ENCODE results near the gene TRAPPC2L. TPM values are rescaled to one million over a fixed set of nuclear protein-coding genes. Genes with fewer than 3 reads are reported as not detected.
A peak's percentile ranks its signal among the peaks of the same experiment; 100 is the strongest.

Gene TRAPPC2L
- total and polyA plus RNA-seq, 10 of the 15 experiments (the other 5 are each of a cell fraction or from before 2014, with no cell fraction given): 56.3 to 363 (median 118) TPM

- TF ChIP-seq NKRF (conservative IDR thresholded peaks at IDR 0.05) (0 out of 2 replicates have a peak, but pooled peaks have one; percentile 63), PKNOX1 (IDR thresholded peaks at IDR 0.05) (no peak), NFXL1 (IDR thresholded peaks at IDR 0.05; ENCODE audit: borderline replicate concordance) (no peak), NBN (IDR thresholded peaks at IDR 0.05) (peak; percentile 80), TAF1 (IDR thresholded peaks at IDR 0.05; ENCODE audit: borderline replicate concordance, low read depth, low read length) (peak; percentile 74; the same call in 1 of the 2 replicates), YY1 (IDR thresholded peaks at IDR 0.05; ENCODE audit: low read depth, low read length) (peak; percentile 94), POLR2AphosphoS5 (IDR thresholded peaks at IDR 0.05; ENCODE audit: low read length) (peak; percentile 89), TCF7 (IDR thresholded peaks at IDR 0.05; ENCODE audit: borderline replicate concordance) (no peak), ZNF592 (IDR thresholded peaks at IDR 0.05) (no peak), EED (IDR thresholded peaks at IDR 0.05; ENCODE audit: low read depth) (no peak), GABPA (IDR thresholded peaks at IDR 0.05; ENCODE audit: low read depth) (no peak), RELA (IDR thresholded peaks at IDR 0.05; ENCODE audit: borderline replicate concordance, partially characterized antibody) (peak; percentile 25), POLR2AphosphoS2 (IDR thresholded peaks at IDR 0.05; ENCODE audit: low read depth, low read length) (peak; percentile 63), BACH1 (IDR thresholded peaks at IDR 0.05; ENCODE audit: borderline replicate concordance) (peak; percentile 90), MYB (IDR thresholded peaks at IDR 0.05; ENCODE audit: borderline replicate concordance, low read depth, low read length) (no peak)
- TF ChIP-seq, protein P1, sequence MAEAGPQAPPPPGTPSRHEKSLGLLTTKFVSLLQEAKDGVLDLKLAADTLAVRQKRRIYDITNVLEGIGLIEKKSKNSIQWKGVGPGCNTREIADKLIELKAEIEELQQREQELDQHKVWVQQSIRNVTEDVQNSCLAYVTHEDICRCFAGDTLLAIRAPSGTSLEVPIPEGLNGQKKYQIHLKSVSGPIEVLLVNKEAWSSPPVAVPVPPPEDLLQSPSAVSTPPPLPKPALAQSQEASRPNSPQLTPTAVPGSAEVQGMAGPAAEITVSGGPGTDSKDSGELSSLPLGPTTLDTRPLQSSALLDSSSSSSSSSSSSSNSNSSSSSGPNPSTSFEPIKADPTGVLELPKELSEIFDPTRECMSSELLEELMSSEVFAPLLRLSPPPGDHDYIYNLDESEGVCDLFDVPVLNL (IDR thresholded peaks at IDR 0.05; ENCODE audit: low read depth, low read length): no peak
- TF ChIP-seq, protein P2, sequence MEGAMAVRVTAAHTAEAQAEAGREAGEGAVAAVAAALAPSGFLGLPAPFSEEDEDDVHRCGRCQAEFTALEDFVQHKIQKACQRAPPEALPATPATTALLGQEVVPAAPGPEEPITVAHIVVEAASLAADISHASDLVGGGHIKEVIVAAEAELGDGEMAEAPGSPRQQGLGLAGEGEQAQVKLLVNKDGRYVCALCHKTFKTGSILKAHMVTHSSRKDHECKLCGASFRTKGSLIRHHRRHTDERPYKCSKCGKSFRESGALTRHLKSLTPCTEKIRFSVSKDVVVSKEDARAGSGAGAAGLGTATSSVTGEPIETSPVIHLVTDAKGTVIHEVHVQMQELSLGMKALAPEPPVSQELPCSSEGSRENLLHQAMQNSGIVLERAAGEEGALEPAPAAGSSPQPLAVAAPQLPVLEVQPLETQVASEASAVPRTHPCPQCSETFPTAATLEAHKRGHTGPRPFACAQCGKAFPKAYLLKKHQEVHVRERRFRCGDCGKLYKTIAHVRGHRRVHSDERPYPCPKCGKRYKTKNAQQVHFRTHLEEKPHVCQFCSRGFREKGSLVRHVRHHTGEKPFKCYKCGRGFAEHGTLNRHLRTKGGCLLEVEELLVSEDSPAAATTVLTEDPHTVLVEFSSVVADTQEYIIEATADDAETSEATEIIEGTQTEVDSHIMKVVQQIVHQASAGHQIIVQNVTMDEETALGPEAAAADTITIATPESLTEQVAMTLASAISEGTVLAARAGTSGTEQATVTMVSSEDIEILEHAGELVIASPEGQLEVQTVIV (IDR thresholded peaks at IDR 0.05; ENCODE audit: borderline replicate concordance, partially characterized antibody): no peak
- TF ChIP-seq, protein P3, sequence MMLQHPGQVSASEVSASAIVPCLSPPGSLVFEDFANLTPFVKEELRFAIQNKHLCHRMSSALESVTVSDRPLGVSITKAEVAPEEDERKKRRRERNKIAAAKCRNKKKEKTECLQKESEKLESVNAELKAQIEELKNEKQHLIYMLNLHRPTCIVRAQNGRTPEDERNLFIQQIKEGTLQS (IDR thresholded peaks at IDR 0.05; ENCODE audit: borderline replicate concordance, extremely low read depth, low read depth, low read length): no peak
Observed at GRCh38 chr16:88811769-88812512, 45.0 kb upstream of the TRAPPC2L start, which contains the start of gene APRT (continued).

All from GM12878 (cell line).